WTC11 (cell line): Measurements from ENCODE around the gene RAB11FIP3. TPM values are rescaled to one million over a fixed set of nuclear protein-coding genes. Genes with fewer than 3 reads are reported as not detected.

Source experiments
- ATAC-seq: fragments of 200-7000 bp; cut with Tn5 transposase; 2 replicates; pipeline ENCODE4 v1.10.0; 2021; ENCODE audit warnings: mild to moderate bottlenecking, moderate library complexity
- CTCF ChIA-PET: fragments of 300-600 bp; sonication (Branson Sonifier 250); formaldehyde crosslinking; loops from one replicate; lab custom pipeline; 2021; ENCODE audit warnings: antibody characterized with exemption; lab: Charles Lee
- POLR2A ChIA-PET: fragments of 350-600 bp; sonication (Branson Sonifier 250); formaldehyde crosslinking; loops from one replicate; lab custom pipeline; 2021; ENCODE audit warnings: antibody characterized with exemption; lab: Charles Lee
- DNase-seq: peaks from one replicate; pipeline ENCODE4 v3.0.0; 2021; ENCODE audit warnings: low spot score
- H3K27ac Mint-ChIP-seq: 2 replicates; pipeline ENCODE4 v1.8.0; 2021; ENCODE audit warnings: mixed read lengths
- H3K27me3 Mint-ChIP-seq: 2 replicates; pipeline ENCODE4 v1.8.0; 2021; ENCODE audit warnings: low read depth, mild to moderate bottlenecking, moderate library complexity, mixed read lengths
- H3K36me3 Mint-ChIP-seq: 2 replicates; pipeline ENCODE4 v1.8.0; 2021; ENCODE audit warnings: mixed read lengths
- H3K4me1 Mint-ChIP-seq: 2 replicates; pipeline ENCODE4 v1.8.0; 2022; ENCODE audit warnings: mixed read lengths
- H3K4me3 Mint-ChIP-seq: 2 replicates; pipeline ENCODE4 v1.8.0; 2021; ENCODE audit warnings: mild to moderate bottlenecking, moderate library complexity, mixed read lengths
- H3K9me3 Mint-ChIP-seq: 2 replicates; pipeline ENCODE4 v1.8.0; 2021; ENCODE audit warnings: mixed read lengths
- ARID4B ChIP-seq: sonication (generic); formaldehyde crosslinking; IDR thresholded peaks from 2 replicates; pipeline ENCODE4 v1.8.0; 2023; ENCODE audit warnings: missing genetic modification reagents, mild to moderate bottlenecking, borderline replicate concordance
- ATF3 ChIP-seq: sonication (generic); formaldehyde crosslinking; conservative IDR thresholded peaks from 2 replicates; pipeline ENCODE4 v1.8.1; 2022; ENCODE audit warnings: mild to moderate bottlenecking, missing genetic modification reagents
- CREM ChIP-seq: sonication (generic); formaldehyde crosslinking; IDR thresholded peaks from 2 replicates; pipeline ENCODE4 v1.8.1; 2022; ENCODE audit warnings: mild to moderate bottlenecking, missing genetic modification reagents, moderate library complexity
- E2F4 ChIP-seq: sonication (generic); formaldehyde crosslinking; IDR thresholded peaks from 2 replicates; pipeline ENCODE4 v1.8.1; 2022; ENCODE audit warnings: low read depth, mild to moderate bottlenecking, moderate library complexity, missing genetic modification reagents, borderline replicate concordance
- ETV6 ChIP-seq: sonication (generic); formaldehyde crosslinking; IDR thresholded peaks from 2 replicates; pipeline ENCODE4 v1.8.1; 2022; ENCODE audit warnings: mild to moderate bottlenecking, missing genetic modification reagents
- FOXK1 ChIP-seq: sonication (generic); formaldehyde crosslinking; IDR thresholded peaks from 2 replicates; pipeline ENCODE4 v1.8.0; 2022; ENCODE audit warnings: mild to moderate bottlenecking, moderate library complexity, missing genetic modification reagents
- JUN ChIP-seq: sonication (generic); formaldehyde crosslinking; IDR thresholded peaks from 2 replicates; pipeline ENCODE4 v1.8.0; 2023; ENCODE audit warnings: mild to moderate bottlenecking, missing genetic modification reagents
- MYBL2 ChIP-seq: sonication (generic); formaldehyde crosslinking; IDR thresholded peaks from 2 replicates; pipeline ENCODE4 v1.8.1; 2023; ENCODE audit warnings: mild to moderate bottlenecking, moderate library complexity, missing genetic modification reagents
- NFATC4 ChIP-seq: fragments of 250-450 bp; sonication (Bioruptor Pico); IDR thresholded peaks from 2 replicates; pipeline ENCODE4 v1.9.0; 2021; ENCODE audit warnings: mild to moderate bottlenecking
- OVOL2 ChIP-seq: fragments of 250-450 bp; sonication (Bioruptor Pico); IDR thresholded peaks from 2 replicates; pipeline ENCODE4 v1.9.0; 2021; ENCODE audit warnings: mild to moderate bottlenecking, borderline replicate concordance
- PRRX2 ChIP-seq: fragments of 250-450 bp; sonication (Bioruptor Pico); IDR thresholded peaks from 2 replicates; pipeline ENCODE4 v1.8.0; 2021; ENCODE audit warnings: mild to moderate bottlenecking
- SP1 ChIP-seq: sonication (generic); formaldehyde crosslinking; conservative IDR thresholded peaks from 2 replicates; pipeline ENCODE4 v1.8.1; 2022; ENCODE audit warnings: missing genetic modification reagents
- STAT6 ChIP-seq: sonication (generic); formaldehyde crosslinking; conservative IDR thresholded peaks from 2 replicates; pipeline ENCODE4 v1.8.1; 2023; ENCODE audit warnings: mild to moderate bottlenecking, low read depth, missing genetic modification reagents, moderate library complexity
- ZBTB43 ChIP-seq: sonication (generic); formaldehyde crosslinking; IDR thresholded peaks from 2 replicates; pipeline ENCODE4 v1.8.1; 2023; ENCODE audit warnings: mild to moderate bottlenecking, missing genetic modification reagents
- total RNA-seq: library from RNA; stranded (reverse); gene quantifications from 3 replicates; pipeline ENCODE4 v1.2.3, GENCODE V29; 2021

RAB11FIP3 gene
- total RNA-seq, 1 experiment from 2014 or later, result 38.6 TPM

- no peak for TF ChIP-seq E2F4 (CRISPR knock-in tag)
- TF ChIP-seq ARID4B (CRISPR knock-in tag), result no peak
- no peak for TF ChIP-seq JUN (CRISPR knock-in tag)
- TF ChIP-seq SP1, result no peak
Observed at GRCh38 chr16:375927-376816, 49.3 kb upstream of the RAB11FIP3 start (continued).

GRCh38 chr16:376817-377418 lies 48.5 kb upstream of the RAB11FIP3 start:
- Mint-ChIP-seq H3K27me3 (no peaks in the 10 kb centered on the region), H3K36me3 (peaks cover 9% of the 10 kb centered on the region), H3K4me1 (peaks cover 15% of the 10 kb centered on the region), H3K9me3 (no peaks in the 10 kb centered on the region), H3K27ac (no peak overlapping the region), H3K4me3 (no peak overlapping the region)
- POLR2A ChIA-PET, result no interaction called here
- no peak for ATAC-seq
- CTCF ChIA-PET, result no interaction called here
- DNase-seq, result no peak
- no peak for TF ChIP-seq STAT6 (CRISPR knock-in tag)
- no peak for TF ChIP-seq ARID4B (CRISPR knock-in tag)
- TF ChIP-seq CREM, result no peak
- TF ChIP-seq ATF3 (CRISPR knock-in tag), result no peak
- no peak for TF ChIP-seq MYBL2 (CRISPR knock-in tag)
- no peak for TF ChIP-seq ZBTB43 (CRISPR knock-in tag)
- TF ChIP-seq NFATC4 (CRISPR knock-in tag), result no peak
- TF ChIP-seq FOXK1 (CRISPR knock-in tag), result no peak
- TF ChIP-seq OVOL2 (CRISPR knock-in tag), result no peak
- TF ChIP-seq ETV6 (CRISPR knock-in tag), result no peak
- no peak for TF ChIP-seq PRRX2 (CRISPR knock-in tag)
